WTC11 (cell line): ENCODE data around the gene HELB. TPM values are rescaled to one million over a fixed set of nuclear protein-coding genes. Genes with fewer than 3 reads are reported as not detected.

Experiments used
- ATAC-seq: fragments of 200-7000 bp; cut with Tn5 transposase; 2 replicates; pipeline ENCODE4 v1.10.0; 2021; ENCODE audit warnings: mild to moderate bottlenecking, moderate library complexity
- CTCF ChIA-PET: fragments of 300-600 bp; sonication (Branson Sonifier 250); formaldehyde crosslinking; loops from one replicate; lab custom pipeline; 2021; ENCODE audit warnings: antibody characterized with exemption; lab: Charles Lee
- POLR2A ChIA-PET: fragments of 350-600 bp; sonication (Branson Sonifier 250); formaldehyde crosslinking; loops from one replicate; lab custom pipeline; 2021; ENCODE audit warnings: antibody characterized with exemption; lab: Charles Lee
- DNase-seq: peaks from one replicate; pipeline ENCODE4 v3.0.0; 2021; ENCODE audit warnings: low spot score
- H3K27ac Mint-ChIP-seq: 2 replicates; pipeline ENCODE4 v1.8.0; 2021; ENCODE audit warnings: mixed read lengths
- H3K27me3 Mint-ChIP-seq: 2 replicates; pipeline ENCODE4 v1.8.0; 2021; ENCODE audit warnings: low read depth, mild to moderate bottlenecking, moderate library complexity, mixed read lengths
- H3K36me3 Mint-ChIP-seq: 2 replicates; pipeline ENCODE4 v1.8.0; 2021; ENCODE audit warnings: mixed read lengths
- H3K4me1 Mint-ChIP-seq: 2 replicates; pipeline ENCODE4 v1.8.0; 2022; ENCODE audit warnings: mixed read lengths
- H3K4me3 Mint-ChIP-seq: 2 replicates; pipeline ENCODE4 v1.8.0; 2021; ENCODE audit warnings: mild to moderate bottlenecking, moderate library complexity, mixed read lengths
- H3K9me3 Mint-ChIP-seq: 2 replicates; pipeline ENCODE4 v1.8.0; 2021; ENCODE audit warnings: mixed read lengths
- CREM ChIP-seq: sonication (generic); formaldehyde crosslinking; IDR thresholded peaks from 2 replicates; pipeline ENCODE4 v1.8.1; 2022; ENCODE audit warnings: mild to moderate bottlenecking, missing genetic modification reagents, moderate library complexity
- E2F5 ChIP-seq: sonication (generic); formaldehyde crosslinking; IDR thresholded peaks from 2 replicates; pipeline ENCODE4 v1.8.1; 2022; ENCODE audit warnings: mild to moderate bottlenecking, moderate library complexity, missing genetic modification reagents
- ESRRA ChIP-seq: sonication (generic); formaldehyde crosslinking; IDR thresholded peaks from 2 replicates; pipeline ENCODE4 v1.8.1; 2022; ENCODE audit warnings: mild to moderate bottlenecking, missing genetic modification reagents, borderline replicate concordance
- FOXJ3 ChIP-seq: sonication (generic); formaldehyde crosslinking; IDR thresholded peaks from 2 replicates; pipeline ENCODE4 v1.9.0; 2021; ENCODE audit warnings: missing genetic modification reagents, mild to moderate bottlenecking, borderline replicate concordance
- HMGXB4 ChIP-seq: sonication (generic); formaldehyde crosslinking; IDR thresholded peaks from 2 replicates; pipeline ENCODE4 v1.8.1; 2023; ENCODE audit warnings: mild to moderate bottlenecking, moderate library complexity, missing genetic modification reagents
- MXD4 ChIP-seq: fragments of 250-450 bp; sonication (Bioruptor Pico); IDR thresholded peaks from 2 replicates; pipeline ENCODE4 v1.8.0; 2021; ENCODE audit warnings: mild to moderate bottlenecking, moderate library complexity, borderline replicate concordance
- MYBL2 ChIP-seq: sonication (generic); formaldehyde crosslinking; IDR thresholded peaks from 2 replicates; pipeline ENCODE4 v1.8.1; 2023; ENCODE audit warnings: mild to moderate bottlenecking, moderate library complexity, missing genetic modification reagents
- PRDM15 ChIP-seq: sonication (generic); formaldehyde crosslinking; IDR thresholded peaks from 2 replicates; pipeline ENCODE4 v1.8.0; 2022; ENCODE audit warnings: missing genetic modification reagents
- PRRX2 ChIP-seq: fragments of 250-450 bp; sonication (Bioruptor Pico); IDR thresholded peaks from 2 replicates; pipeline ENCODE4 v1.8.0; 2021; ENCODE audit warnings: mild to moderate bottlenecking
- RORB ChIP-seq: fragments of 250-450 bp; sonication (Bioruptor Pico); IDR thresholded peaks from 2 replicates; pipeline ENCODE4 v1.9.0; 2021; ENCODE audit warnings: mild to moderate bottlenecking
- SMAD4 ChIP-seq: sonication (generic); formaldehyde crosslinking; IDR thresholded peaks from 2 replicates; pipeline ENCODE4 v1.8.0; 2022; ENCODE audit warnings: mild to moderate bottlenecking, missing genetic modification reagents
- SP1 ChIP-seq: sonication (generic); formaldehyde crosslinking; conservative IDR thresholded peaks from 2 replicates; pipeline ENCODE4 v1.8.1; 2022; ENCODE audit warnings: missing genetic modification reagents
- STAT6 ChIP-seq: sonication (generic); formaldehyde crosslinking; conservative IDR thresholded peaks from 2 replicates; pipeline ENCODE4 v1.8.1; 2023; ENCODE audit warnings: mild to moderate bottlenecking, low read depth, missing genetic modification reagents, moderate library complexity
- TCF7 ChIP-seq: sonication (generic); formaldehyde crosslinking; IDR thresholded peaks from 2 replicates; pipeline ENCODE4 v1.8.0; 2022; ENCODE audit warnings: mild to moderate bottlenecking, low read depth, missing genetic modification reagents, moderate library complexity
- TP53 ChIP-seq: sonication (generic); formaldehyde crosslinking; IDR thresholded peaks from 2 replicates; pipeline ENCODE4 v1.8.1; 2023; ENCODE audit warnings: mild to moderate bottlenecking, missing genetic modification reagents
- ZNF121 ChIP-seq: sonication (generic); formaldehyde crosslinking; IDR thresholded peaks from 2 replicates; pipeline ENCODE4 v1.8.0; 2023; ENCODE audit warnings: missing genetic modification reagents
- total RNA-seq: library from RNA; stranded (reverse); gene quantifications from 3 replicates; pipeline ENCODE4 v1.2.3, GENCODE V29; 2021

HELB gene
- total RNA-seq, 1 experiment from 2014 or later: 9.7 TPM

- TF ChIP-seq MXD4 (CRISPR knock-in tag): no peak
These were observed 77.3 kb downstream of the HELB start (continued) for GRCh38 chr12:66379616-66380015.

GRCh38 chr12:66380769-66381535 is 78.7 kb downstream of the HELB start:
- CTCF ChIA-PET: no interaction called here
- TF ChIP-seq RORB (CRISPR knock-in tag): no peak
- no peak for TF ChIP-seq TP53 (CRISPR knock-in tag)
- TF ChIP-seq HMGXB4: no peak
- no peak for TF ChIP-seq TCF7
- no peak for TF ChIP-seq E2F5 (CRISPR knock-in tag)
- no peak for TF ChIP-seq CREM (CRISPR knock-in tag)
- TF ChIP-seq SP1: no peak
- no peak for TF ChIP-seq ESRRA (CRISPR knock-in tag)
- Mint-ChIP-seq H3K27ac (no peak overlapping the region), H3K9me3 (no peaks in the 10 kb centered on the region), H3K4me3 (no peak overlapping the region), H3K4me1 (peaks cover 4% of the 10 kb centered on the region), H3K36me3 (no peaks in the 10 kb centered on the region), H3K27me3 (no peaks in the 10 kb centered on the region)
- no peak for ATAC-seq
- POLR2A ChIA-PET: no interaction called here
- DNase-seq: no peak

- H3K27ac Mint-ChIP-seq: no peak overlapping the region
- no peaks in the 10 kb centered on the region for H3K27me3 Mint-ChIP-seq
- no peak overlapping the region for H3K4me3 Mint-ChIP-seq
- CTCF ChIA-PET: no interaction called here
- no peaks in the 10 kb centered on the region for H3K4me1 Mint-ChIP-seq
- POLR2A ChIA-PET: no interaction called here
- ATAC-seq (no peak), DNase-seq (no peak)
- peaks cover 13% of the 10 kb centered on the region for H3K9me3 Mint-ChIP-seq
- TF ChIP-seq STAT6 (CRISPR knock-in tag): no peak
- TF ChIP-seq PRDM15: no peak
- no peak for TF ChIP-seq FOXJ3 (CRISPR knock-in tag)
- TF ChIP-seq MYBL2 (CRISPR knock-in tag): no peak
- TF ChIP-seq SMAD4 (CRISPR knock-in tag): no peak
- no peak for TF ChIP-seq E2F5 (CRISPR knock-in tag)
- no peak for TF ChIP-seq PRRX2 (CRISPR knock-in tag)
- TF ChIP-seq ZNF121 (CRISPR knock-in tag): no peak
- H3K36me3 Mint-ChIP-seq: peaks cover 6% of the 10 kb centered on the region; the same call in 1 of the 2 replicates
These were observed 84.8 kb downstream of the HELB start for GRCh38 chr12:66387117-66387516.
